Tibial nerve (tissue), 4 donors: ENCODE results near the gene COMMD1. TPM values are rescaled to one million over a fixed set of nuclear protein-coding genes. Genes with fewer than 3 reads are reported as not detected.
"Not testable (repeated sequence)": the region's sequence is repeated elsewhere in the genome, so short reads cannot be mapped to it uniquely, and the experiment has no call there.

Experiments used
- DNase-seq, 2 donors: peaks; one replicate each; pipeline ENCODE4 v3.0.0-alpha.2; 2019; ENCODE audit warnings: low spot score in 2 of 2
- H3K27ac ChIP-seq, 4 donors: fragments of 200-600 bp; sonication (generic) in 3 of 4; one replicate each; pipeline ENCODE4 v1.5.1; 2017 to 2019; ENCODE audit warnings: mild to moderate bottlenecking in 1 of 4
- H3K27me3 ChIP-seq, 2 donors: fragments of 200-600 bp; sonication (generic) in 1 of 2; one replicate each; pipeline versions ENCODE4 v1.5.1 to v1.6.0; 2017 to 2019
- H3K36me3 ChIP-seq, 3 donors: fragments of 200-600 bp; sonication (generic); one replicate each; pipeline ENCODE4 v1.5.1; 2018 to 2019
- H3K4me1 ChIP-seq, 4 donors: fragments of 200-600 bp; sonication (generic) in 3 of 4; one replicate each; pipeline ENCODE4 v1.5.1; 2017 to 2019
- H3K4me3 ChIP-seq, 4 donors: fragments of 200-600 bp; sonication (generic) in 3 of 4; one replicate each; pipeline ENCODE4 v1.5.1; 2017 to 2019; ENCODE audit warnings: mild to moderate bottlenecking in 1 of 4, moderate library complexity in 1 of 4
- H3K9me3 ChIP-seq, 4 donors: fragments of 200-600 bp; sonication (generic) in 3 of 4; one replicate each; pipeline ENCODE4 v1.5.1; 2017 to 2019
- CTCF ChIP-seq, 5 experiments: fragments of 200-600 bp in 3 of 5; fragments of 450-650 bp in 2 of 5; sonication (generic) in 3 of 5; IDR thresholded peaks; one replicate each; pipeline ENCODE4 v1.5.1; 2016 to 2019; ENCODE audit warnings: antibody characterized with exemption in 5 of 5, mild to moderate bottlenecking in 3 of 5, moderate library complexity in 2 of 5
- EP300 ChIP-seq, 2 donors: sonication (generic); formaldehyde crosslinking; IDR thresholded peaks; one replicate each; pipeline ENCODE4 v1.6.1; 2017; ENCODE audit warnings: antibody characterized with exemption in 2 of 2, mild to moderate bottlenecking in 1 of 2
- POLR2A ChIP-seq, 2 donors: fragments of 450-650 bp; IDR thresholded peaks; one replicate each; pipeline ENCODE4 v1.6.1; 2017; ENCODE audit warnings: antibody characterized with exemption in 2 of 2, mild to moderate bottlenecking in 2 of 2, moderate library complexity in 2 of 2
- WGBS, 2 donors: methylation state at CpG; one replicate each; pipeline ENCODE4 v1.1.5; 2018; 5-methylcytosine and 5-hydroxymethylcytosine counted together
- total RNA-seq, 4 donors: library from RNA; depleted of rRNA; stranded (reverse); fragments of >200 nt; gene quantifications; one replicate each; pipeline ENCODE4 v1.1.0, GENCODE V29; 2016

The COMMD1 gene
- total RNA-seq, 4 donors from 2014 or later = 29.6 to 49.2 (median 43.7) TPM

- Histone ChIP-seq H3K9me3 (no peaks in the 10 kb centered on the region), H3K4me3 (no peak overlapping the region), H3K36me3 (no peaks in the 10 kb centered on the region), H3K27ac (no peak overlapping the region), H3K27me3 (no peaks in the 10 kb centered on the region), H3K4me1 (peaks cover 0 to 33% (median 7%) of the 10 kb centered on the region in 4 donors)
- 89% methylated on average over 8 of the region's 8 CpGs for WGBS, 2 donors
- no peak for TF ChIP-seq CTCF (IDR thresholded peaks at IDR 0.05)
- TF ChIP-seq POLR2A (IDR thresholded peaks at IDR 0.05) = no peak
- no peak for TF ChIP-seq EP300 (IDR thresholded peaks at IDR 0.05)
- no peak for DNase-seq
Measured at GRCh38 chr2:61909116-61909515, 3.6 kb downstream of the COMMD1 start.

- WGBS, 2 donors = 72 to 79% methylated on average over 9 of the region's 9 CpGs
- H3K27me3 ChIP-seq = no peaks in the 10 kb centered on the region
- TF ChIP-seq CTCF (IDR thresholded peaks at IDR 0.05) (no peak), POLR2A (IDR thresholded peaks at IDR 0.05) (no peak), EP300 (IDR thresholded peaks at IDR 0.05) (no peak)
- DNase-seq = no peak
- no peaks in the 10 kb centered on the region for H3K9me3 ChIP-seq
- no peak overlapping the region for H3K4me3 ChIP-seq
- no peak overlapping the region for H3K27ac ChIP-seq
- peaks cover 0 to 26% (median 7%) of the 10 kb centered on the region in 4 donors for H3K4me1 ChIP-seq
- H3K36me3 ChIP-seq = no peaks in the 10 kb centered on the region
Measured at GRCh38 chr2:61910603-61911002, 5.1 kb downstream of the COMMD1 start.

DNA sequence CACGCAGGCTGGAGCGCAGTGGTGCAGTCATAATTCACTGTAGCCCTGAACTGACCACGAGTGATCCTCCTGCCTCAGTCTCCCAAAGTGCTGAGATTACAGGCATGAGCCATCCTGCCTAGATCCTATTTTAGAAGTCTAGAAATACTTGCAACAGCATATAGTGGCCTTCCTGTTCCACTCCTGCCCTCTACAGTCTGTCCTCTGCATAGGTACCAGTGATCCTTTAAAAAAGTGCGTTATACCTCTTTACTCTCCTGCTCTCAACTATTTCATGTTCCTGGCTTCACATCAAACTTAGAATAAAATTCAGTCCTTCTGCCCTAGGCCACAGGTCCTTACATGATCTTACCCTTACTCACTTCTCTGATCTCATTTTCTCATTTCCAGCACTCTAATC, 6.0 kb downstream of the COMMD1 start:
- Histone ChIP-seq H3K4me1 (peaks cover 0 to 20% (median 4%) of the 10 kb centered on the region in 4 donors), H3K9me3 (no peaks in the 10 kb centered on the region), H3K27me3 (no peaks in the 10 kb centered on the region), H3K27ac (no peak overlapping the region), H3K4me3 (no peak overlapping the region), H3K36me3 (no peaks in the 10 kb centered on the region)
- WGBS, 2 donors = 95% methylated on average over 4 of the region's 4 CpGs
- no peak for DNase-seq
- no peak for TF ChIP-seq EP300 (IDR thresholded peaks at IDR 0.05)
- no peak for TF ChIP-seq POLR2A (IDR thresholded peaks at IDR 0.05)
- no peak for TF ChIP-seq CTCF (IDR thresholded peaks at IDR 0.05)

GRCh38 chr2:61914794-61915193, 9.3 kb downstream of the COMMD1 start:
- H3K27ac ChIP-seq = not testable (repeated sequence)

DNA sequence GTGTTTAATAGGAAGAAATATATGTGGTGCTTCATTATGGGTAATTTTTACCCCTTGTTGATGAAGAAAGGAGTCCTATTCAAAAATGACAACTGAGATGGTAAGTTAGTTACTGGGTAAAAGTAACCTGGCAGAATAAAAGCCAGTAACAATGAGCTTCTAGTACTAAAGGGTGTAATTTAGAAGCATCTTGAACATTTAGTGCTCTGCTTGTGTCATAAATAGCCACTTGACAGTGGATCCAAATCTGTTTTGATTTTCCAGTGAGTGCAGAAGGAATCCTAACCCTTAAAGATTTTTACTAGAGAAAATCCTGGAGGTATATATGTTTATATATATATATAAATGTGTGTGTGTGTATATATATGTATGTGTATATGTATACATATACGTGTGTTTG, 15.1 kb downstream of the COMMD1 start:
- no peak for DNase-seq
- TF ChIP-seq EP300 (IDR thresholded peaks at IDR 0.05) (no peak), CTCF (IDR thresholded peaks at IDR 0.05) (no peak), POLR2A (IDR thresholded peaks at IDR 0.05) (no peak)
- Histone ChIP-seq H3K9me3 (no peaks in the 10 kb centered on the region), H3K4me1 (peaks cover 0 to 19% (median 0%) of the 10 kb centered on the region in 4 donors), H3K27ac (no peak overlapping the region), H3K4me3 (no peak overlapping the region), H3K27me3 (no peaks in the 10 kb centered on the region), H3K36me3 (peaks cover 0 to 9% (median 0%) of the 10 kb centered on the region in 3 donors)
- WGBS, 2 donors = 83 to 89% methylated on average over 1 of the region's 1 CpG

More at GRCh38 chr2:61914794-61915193, 9.3 kb downstream of the COMMD1 start:
- not testable (repeated sequence) for H3K36me3 ChIP-seq, H3K4me3 ChIP-seq, H3K9me3 ChIP-seq, DNase-seq, H3K27me3 ChIP-seq
- WGBS, 2 donors = 78 to 96% methylated on average over 4 of the region's 4 CpGs
- H3K4me1 ChIP-seq = peaks cover 0 to 14% (median 0%) of the 10 kb centered on the region in 4 donors

GRCh38 chr2:61922714-61923113, 17.2 kb downstream of the COMMD1 start:
- TF ChIP-seq CTCF (IDR thresholded peaks at IDR 0.05) = no peak
- TF ChIP-seq EP300 (IDR thresholded peaks at IDR 0.05) = no peak
- no peak for TF ChIP-seq POLR2A (IDR thresholded peaks at IDR 0.05)
- no peak for DNase-seq
- Histone ChIP-seq H3K4me3 (no peak overlapping the region), H3K27ac (no peak overlapping the region), H3K9me3 (no peaks in the 10 kb centered on the region), H3K27me3 (no peaks in the 10 kb centered on the region), H3K36me3 (peaks cover 0 to 17% (median 0%) of the 10 kb centered on the region in 3 donors), H3K4me1 (peaks cover 0 to 19% (median 0%) of the 10 kb centered on the region in 4 donors)
